Measurements from ENCODE around the gene SF3B2.

- TF ChIP-seq POLR2A (IDR thresholded peaks at IDR 0.05) (no peak), EP300 (IDR thresholded peaks at IDR 0.05) (no peak), CTCF (IDR thresholded peaks at IDR 0.05) (no peak)
These were observed 16.4 kb upstream of the SF3B2 start for GRCh38 chr11:66035653-66036333.

Measured in ovary (tissue), 3 donors.